Measurements from ENCODE around the gene SETBP1.

The SETBP1 gene

DNA sequence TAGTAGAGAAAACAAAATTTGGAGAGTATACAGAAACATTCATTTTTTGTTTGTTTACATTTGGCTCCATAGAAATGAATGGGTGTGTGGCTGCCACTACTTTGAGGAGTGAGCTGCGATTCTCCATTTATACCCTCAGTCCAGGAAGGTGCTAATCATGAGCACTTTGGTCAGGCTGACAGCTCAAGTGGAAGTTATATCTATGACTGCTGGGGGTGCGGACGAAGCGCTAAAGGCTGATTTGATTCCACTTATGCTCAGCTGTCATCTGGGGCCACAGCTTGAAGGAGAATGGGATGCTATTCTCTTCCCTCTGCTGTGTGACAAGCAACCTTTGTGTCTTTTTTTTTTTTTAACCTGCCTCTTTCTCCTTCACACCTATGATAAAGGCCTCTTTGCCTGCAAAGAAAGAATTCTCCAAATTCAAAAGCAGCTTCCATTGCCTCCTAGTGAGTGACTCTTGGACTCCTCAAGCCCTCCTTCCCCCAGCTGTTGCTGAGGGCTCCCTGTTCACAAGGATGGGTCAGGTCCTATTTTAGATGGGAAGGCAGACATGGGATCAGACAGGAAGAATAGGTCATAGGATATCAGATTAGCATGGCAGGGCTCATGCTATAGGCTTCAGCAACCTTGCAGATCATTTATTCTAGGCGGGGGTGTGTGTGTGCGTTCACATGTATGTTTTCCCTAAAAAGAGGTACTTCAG lies 201.6 kb downstream of the SETBP1 start:
- DNase-seq = no peak

DNA sequence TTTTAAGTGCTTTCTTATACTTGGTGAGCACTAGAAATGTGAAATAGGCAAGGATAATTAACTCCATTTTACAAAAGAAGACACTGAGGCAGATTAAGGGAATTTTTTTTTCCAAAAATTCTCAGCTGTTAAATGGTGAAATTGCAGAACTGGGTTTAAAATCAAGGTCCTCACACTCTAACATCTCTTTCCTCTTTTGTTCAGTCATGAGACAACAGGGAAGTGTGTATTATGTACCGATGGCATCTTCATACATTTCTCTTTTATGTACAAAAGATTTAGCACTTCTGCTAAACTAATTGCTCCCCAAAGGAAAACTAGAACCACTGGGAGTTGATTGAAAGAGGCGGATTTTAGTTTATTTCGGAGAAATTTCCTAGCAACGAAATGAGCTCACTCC lies 203.0 kb downstream of the SETBP1 start:
- DNase-seq = no peak

DNA sequence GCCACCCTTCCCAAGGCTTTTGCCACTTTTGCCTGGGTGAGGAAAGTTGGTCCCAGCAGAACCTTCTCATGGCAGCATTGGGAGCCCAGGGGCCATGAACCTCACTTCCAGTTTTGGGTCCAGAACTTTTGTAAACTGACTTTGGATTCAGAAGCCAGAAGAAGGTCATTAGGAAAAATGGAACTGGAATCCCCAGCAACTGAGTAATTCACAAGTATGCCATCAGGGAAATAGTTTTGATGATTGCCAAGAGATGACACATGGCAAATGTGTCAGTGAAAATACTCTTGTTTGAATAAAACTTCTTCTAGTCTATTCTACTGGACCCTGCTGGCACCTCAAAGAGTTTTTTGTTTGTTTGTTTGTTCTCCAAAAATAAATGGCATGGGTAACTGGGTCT lies 203.7 kb downstream of the SETBP1 start:
- no peak for DNase-seq

DNA sequence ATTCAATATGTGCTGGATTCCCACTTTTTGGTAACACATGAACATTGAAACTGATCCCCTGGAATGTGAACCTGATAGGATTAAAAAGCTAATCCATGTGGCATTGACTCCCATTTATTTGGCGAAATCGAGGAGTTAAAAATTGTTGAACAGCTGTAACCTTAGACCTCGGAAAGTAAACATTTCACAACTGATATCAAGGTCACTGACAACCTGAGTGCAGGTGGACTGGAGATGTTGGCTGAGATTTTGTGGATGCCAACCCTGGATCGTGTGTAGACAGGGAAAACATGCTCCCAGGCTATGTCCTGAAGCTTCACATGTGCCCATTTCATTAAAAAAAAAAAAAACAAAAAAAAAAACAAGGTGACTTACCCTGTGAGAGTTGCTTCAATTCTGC lies 204.8 kb downstream of the SETBP1 start:
- no peak for DNase-seq

DNA sequence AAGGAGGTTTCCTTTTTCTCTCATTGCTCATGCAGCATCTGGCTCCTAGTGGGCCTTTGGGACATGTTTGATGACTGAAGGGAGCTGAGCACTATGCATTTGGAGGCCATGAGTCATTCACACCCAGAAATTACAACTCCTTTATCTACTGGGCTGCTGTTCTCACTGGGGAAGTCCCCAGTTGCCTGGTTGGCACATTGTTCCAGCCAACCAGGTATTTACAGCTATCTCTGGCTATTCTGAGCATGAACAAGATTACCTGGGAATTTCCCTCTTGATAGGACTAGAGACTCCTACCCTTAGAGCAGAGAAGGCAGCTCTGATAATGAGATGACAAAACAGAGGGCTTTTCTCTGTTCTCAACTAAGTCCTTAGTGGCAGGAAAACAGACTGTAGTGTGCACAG lies 206.5 kb downstream of the SETBP1 start:
- no peak for DNase-seq

DNA sequence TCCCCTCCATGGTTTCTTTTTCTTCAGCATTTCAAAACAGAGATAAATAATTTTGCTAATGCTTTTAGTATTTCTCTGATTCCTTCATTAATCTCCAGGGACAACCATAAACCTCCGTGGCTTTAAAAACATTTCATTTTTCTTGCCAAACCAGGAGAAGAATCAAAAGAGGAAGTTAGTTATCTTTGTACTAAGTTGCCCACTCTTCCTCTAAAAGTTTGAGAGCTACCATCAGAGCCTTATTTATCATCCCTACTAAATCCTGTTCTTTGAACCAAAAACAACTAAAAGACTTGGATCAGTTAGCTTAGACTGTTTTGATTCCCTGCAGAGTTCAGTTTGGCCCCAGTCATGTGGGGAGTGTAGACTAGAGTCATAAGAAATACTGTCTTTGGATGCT lies 208.4 kb downstream of the SETBP1 start:
- DNase-seq = no peak

DNA sequence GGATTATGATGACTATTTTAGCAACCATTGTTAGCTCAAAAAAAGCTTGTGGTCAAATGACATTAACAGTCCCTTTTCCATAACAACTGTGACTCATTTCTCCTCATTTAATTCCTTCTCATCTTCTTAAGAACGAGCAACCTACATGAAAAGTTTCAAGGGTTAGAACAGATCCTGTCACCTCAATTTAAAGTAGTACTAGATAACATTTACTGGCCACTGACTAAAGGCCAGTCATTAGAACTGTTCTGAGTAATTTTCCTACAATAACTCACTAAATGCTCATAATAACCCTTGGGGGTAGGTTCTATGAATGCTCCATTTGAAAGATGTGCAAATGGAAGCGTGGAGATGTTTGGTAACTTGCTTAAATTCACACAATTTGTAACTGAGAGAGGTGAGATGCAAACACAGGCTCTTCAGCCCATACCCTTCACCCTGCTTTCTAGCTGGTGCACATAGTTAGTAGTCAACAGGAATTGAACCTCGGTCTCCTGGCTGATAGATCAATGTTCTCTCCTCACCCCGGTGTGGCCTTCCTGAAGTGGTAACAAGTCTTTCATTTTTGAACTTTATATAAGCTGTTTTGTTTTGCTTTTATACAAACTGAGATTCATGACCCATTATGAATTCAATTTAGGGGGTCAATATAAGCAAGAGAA lies 212.5 kb downstream of the SETBP1 start:
- DNase-seq = no peak

DNA sequence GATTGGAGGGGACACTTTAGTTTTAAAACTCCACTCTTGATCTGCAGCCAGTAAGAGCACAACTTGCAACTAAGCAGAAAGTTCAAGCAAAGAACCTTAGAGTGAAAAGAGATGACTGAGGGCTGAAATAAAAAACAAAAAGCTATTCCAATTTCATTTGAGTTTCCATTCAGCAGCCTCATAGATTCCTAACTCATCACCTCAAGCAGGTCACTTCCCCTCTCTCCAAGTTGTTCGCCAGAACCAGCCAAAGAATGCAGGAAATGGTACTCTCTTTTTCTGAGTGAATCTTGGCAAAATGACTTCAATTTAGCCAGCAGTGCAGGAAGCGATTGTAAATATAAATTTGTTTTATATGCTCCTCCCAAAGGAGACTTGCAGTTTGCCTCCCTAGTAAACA lies 213.3 kb downstream of the SETBP1 start:
- no peak for DNase-seq

DNA sequence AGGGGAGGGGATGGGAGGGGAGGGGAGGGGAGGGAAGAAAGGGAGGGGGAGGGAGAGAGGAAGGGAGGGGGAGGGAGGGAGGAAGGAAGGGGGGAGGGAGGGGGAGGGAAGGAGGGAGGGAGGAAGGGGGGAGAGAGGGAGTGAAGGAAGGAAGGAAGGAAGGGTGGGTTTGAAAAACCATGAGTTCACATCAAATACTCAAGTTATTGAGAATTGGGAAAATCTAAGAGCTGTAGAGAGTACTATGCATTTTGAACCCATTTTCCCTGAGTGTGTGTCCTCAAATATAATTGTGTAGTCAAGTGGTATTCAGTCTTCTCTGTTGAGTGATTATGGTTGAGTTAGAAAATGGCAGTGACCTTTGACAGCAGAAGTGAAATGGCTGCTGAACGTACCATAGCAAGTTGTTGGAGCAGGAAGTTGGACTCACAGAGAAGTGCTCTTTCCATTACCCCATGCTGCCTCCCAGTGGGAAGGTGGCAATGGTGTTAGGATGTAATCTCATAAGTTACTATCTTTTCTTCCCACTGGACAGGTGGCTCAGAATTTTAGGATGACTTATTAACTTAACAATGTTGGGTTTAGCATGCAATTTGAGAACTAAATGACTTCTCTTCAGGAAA lies 214.6 kb downstream of the SETBP1 start:
- DNase-seq = peak; percentile 43 to 49

DNA sequence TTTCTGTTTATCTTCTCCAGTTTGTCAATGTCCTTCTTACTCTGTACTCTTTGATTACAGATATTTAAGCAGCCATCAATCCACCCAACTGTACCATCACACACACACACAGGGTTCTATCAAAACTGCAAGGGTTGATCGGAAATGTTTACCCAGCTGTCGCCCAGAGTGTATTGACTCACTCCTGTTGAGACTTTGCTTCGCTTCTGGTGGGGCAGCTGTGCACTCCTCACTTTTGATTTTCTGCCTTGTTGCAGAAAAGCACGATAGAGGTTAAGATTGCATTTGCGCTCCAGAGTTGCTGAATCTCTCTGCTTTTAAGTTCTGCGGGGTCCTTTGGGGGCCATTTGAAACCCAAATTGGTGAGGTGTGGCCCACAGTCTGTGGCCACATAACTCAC lies 216.2 kb downstream of the SETBP1 start:
- DNase-seq = peak; percentile 93 to 95

DNA sequence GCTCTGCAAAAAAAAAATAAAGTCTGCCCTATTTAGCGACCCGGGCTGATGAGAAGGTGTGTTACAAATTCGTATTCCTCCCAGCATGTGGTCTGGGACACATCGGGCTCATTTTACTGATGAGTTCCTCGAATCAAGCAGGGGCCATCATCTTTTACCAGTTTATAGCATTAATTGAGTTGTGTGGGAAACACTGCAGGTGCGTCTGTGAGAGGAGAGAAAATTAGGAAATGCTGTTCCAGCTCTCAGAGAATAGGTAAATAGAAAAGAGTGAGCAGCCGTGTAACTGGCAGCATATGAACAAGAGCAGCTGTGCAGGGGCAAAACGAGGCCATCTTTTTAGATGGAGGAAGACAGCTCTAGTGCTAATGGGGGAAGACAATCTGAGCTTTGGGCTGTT lies 216.7 kb downstream of the SETBP1 start:
- DNase-seq = peak; percentile 70

DNA sequence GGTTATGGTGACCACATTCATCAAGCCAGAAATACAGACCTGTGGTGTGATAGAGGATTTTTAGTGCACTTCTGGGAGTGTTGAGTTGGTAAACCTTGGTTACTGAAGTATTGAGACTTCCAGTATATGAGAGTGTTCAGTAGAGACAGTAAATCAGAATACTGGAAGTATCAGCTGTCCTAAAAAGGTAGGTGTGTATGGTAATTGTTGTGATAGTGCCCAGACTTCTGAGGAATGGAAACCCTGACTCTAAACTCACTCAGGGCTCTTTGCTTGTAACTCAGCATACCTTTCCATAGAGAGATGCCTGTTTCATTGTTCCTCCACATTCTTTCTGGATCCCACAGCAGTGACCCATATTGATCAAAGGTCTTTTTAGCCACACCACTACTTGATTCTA lies 217.1 kb downstream of the SETBP1 start:
- no peak for DNase-seq

DNA sequence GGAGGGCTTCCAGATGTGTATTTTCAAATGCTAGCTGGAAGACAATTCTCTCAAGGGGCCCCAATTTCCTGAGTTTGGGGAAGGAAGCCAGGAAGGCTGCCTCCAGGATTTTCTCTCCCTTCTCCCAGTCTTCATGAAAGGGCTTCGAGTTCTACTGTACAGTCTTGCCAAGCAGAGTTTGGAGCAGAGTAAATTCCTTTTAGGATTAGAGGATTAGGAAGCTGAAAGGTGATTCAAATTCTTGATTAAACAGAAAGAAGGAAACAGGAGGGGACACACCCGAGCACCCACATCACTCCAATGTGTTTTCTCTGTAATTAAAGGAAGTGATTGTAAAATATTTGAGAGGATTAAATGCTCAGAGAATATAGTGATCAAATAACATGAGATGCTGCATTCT lies 217.8 kb downstream of the SETBP1 start:
- DNase-seq = no peak

DNA sequence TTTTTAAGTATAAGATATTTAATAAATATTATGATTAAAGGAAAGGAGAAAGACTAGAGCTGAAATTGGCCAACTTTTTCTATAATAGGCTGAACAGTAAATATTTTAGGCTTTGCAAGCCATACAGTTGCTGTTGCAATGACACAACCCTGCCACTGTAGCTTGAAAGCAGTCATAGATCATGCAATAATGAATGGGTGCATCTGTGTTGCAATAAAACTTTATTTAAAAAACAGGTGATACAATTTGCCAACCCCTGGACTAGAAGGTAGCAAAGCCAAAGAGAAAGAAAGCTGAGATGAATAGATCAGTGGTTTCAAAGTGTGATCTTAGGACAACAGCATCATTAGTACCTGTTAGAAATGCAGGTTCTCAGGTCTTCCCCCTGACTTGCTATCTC lies 219.1 kb downstream of the SETBP1 start:
- DNase-seq = no peak

DNA sequence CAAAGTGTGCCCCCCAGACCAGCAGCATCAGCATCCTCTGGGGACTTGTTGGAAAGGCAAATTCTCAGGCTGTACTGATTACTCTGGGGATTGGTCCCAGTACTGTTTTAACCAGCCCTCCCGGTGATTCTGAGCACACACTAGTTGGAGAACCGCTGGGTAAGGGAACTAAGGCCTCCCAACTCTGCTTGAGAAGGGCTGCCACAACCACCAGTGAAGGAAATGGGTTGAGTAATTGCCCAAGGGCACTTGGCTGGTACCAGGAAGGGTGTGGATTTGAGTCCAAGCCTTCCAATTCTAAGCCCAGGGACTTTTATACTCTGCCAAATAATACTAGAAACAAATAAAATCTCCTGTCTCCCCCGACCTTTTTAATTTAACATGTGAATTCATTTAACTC lies 219.9 kb downstream of the SETBP1 start:
- DNase-seq = no peak

DNA sequence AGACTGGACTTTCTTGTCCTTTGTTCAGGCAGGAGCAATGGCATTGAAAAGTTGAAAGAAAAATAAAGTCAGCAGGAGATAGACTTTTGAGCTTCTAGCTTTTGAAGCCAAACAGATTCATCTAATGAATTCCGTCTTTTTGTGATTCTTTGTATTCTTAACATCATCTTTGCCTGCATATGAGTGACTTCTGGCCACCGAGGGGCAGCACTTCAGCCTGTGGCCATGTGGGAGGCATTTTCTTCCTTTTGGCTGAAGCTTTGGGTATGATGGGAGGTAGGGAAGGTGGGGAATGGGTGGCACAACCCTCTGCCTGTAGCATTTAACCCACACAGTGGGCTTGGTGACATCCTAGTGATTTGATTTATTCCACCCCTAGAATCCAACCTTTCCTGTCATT lies 220.6 kb downstream of the SETBP1 start:
- DNase-seq = no peak

DNA sequence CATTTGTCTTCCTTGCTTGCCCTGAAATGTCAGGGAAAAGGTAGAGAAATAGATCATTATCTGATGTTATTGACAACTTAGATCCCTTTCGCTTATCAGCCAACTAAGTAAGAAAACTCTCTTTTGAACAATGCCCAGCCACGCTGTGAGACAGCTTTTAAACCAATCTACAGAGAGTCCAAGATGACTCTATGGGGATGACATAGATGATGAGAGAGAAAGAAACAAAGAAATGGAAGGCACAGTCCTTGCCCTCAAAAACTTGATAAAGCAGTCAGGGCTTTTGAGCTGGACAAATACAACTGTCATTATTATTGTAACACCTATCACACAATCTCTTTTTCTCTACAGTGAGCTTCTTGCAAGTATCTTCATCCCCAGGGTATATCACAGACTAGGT lies 222.6 kb downstream of the SETBP1 start:
- no peak for DNase-seq

DNA sequence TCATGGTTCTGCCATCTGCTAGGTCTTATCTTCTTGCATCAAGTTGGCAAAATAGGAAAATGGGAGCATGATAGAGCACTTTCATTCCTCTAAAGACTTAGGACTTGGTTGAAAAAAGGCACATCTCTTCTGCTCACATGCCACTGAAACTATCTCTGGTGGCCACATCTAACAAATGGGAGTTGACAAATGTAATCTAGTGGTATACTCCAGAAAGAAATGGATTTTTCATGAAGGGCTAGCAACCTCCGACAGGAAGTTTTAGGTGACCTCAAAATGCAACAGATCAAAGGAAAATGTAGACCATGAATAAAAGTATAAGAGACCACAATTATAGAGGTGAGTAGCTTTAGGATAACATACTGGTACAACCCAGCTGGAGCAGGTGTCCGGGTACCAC lies 224.1 kb downstream of the SETBP1 start:
- no peak for DNase-seq

DNA sequence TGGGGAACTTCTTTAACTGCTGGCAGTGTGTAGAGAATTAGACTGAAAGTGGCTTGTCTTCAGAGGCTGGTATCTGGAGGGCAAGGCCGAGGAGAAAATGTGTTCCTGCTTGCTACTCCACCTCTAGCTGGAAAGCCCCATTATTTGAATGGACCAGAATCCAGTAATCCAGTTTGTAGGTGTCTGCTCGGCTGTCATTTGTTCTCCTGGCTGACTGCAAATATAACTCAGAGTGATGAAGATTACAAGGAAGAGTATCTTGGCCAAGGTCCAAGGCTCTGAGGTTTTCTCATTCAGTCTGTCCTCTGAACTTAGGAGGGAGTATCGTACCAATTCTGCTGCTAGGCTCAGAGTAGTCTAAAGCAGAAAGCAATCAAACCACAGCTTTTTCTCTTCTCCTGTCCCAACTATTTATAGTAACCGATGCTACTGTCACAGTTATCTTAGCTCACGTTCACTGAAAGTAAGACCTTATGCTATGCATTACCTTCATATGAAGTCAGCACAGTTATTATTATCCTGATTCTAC lies 228.6 kb downstream of the SETBP1 start:
- no peak for DNase-seq

DNA sequence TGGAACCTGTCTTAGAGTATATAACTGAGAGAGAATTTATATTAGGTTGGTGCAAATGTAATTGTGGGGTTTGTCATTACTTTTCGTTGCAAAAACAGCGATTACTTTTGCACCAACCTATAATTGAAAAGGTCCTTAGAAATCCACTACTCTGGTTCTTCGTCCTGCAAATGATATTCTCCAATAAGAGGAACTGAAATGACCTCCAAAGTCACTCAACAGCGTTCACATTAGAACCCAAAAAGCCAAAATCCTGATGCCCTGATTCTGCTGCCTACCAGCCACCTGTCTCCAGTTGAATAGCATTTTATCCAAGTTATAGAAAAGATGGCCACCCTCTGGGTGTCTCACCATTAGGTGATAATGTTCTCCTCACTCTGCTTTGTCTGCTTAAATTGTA lies 230.6 kb downstream of the SETBP1 start:
- no peak for DNase-seq

DNA sequence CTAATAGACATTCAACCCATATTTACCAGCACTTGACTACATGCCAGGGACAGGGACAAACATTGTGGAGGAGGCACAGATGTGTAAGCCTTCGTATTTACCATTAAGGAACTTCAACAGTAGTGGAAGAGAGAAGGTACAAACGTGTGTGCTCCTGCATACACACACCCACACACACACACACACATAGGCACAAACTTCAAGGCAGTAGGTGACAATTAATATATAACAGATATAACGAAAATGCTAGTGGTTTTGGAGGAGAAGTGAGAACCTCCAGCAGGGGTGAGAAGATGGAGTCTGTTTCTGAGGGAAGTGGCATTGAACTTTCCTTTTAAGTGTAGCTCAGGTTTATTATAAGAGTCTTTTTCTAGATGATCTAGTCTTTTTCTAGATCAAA lies 231.1 kb downstream of the SETBP1 start:
- no peak for DNase-seq

DNA sequence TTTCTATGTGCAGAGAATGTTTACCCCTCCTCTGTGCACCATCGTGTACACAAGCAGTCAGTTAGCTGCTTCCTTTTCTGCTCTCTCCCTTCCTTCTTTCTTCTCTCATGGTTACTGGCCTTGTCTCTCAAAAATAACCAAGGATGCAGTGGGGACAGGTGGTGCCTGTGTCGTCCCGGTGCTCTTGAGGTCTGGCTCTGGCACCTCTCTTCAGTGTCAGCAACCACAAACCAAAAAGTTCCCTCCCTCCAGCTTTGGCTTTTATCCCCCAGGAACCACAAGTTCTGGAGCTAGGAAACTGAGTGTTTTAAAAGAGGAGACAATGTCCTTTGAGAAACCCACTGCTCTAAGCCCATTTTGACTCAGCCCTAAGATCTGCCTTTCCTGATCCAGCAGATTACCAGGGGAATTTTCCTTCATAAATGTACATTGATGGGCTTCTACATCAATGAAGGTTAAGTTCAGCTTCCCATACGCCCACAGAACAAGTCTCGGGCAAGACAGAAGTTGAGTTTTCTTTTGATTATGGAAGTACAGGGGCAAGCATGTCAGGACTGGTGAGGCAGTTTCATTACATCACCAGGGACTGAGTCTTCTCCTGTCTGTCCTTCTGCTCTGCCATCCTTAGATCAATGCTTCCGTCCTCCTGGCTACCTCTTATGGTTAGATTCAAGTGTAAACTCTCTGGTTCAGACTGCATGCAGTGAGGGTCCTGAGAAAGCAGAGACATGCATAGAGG lies 232.2 kb downstream of the SETBP1 start:
- DNase-seq = no peak

DNA sequence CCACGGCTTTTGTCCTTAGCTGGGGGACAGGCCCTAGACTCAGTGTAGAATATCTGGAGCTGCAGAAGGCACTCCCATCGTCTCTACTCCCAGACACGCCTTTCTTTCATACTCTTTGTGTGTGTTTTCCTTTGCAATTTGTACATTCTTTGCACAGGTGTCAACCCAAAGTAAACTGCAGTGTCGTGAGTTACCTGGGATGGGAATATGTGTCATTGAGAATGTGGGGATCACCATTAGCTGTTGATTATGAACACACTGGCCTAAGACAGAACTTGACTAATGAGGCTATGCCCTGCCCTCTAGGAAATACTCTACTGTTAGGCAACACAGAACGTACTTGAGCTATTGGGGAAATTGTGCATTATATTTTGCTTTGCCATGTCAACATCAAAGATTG lies 233.3 kb downstream of the SETBP1 start:
- DNase-seq = no peak

DNA sequence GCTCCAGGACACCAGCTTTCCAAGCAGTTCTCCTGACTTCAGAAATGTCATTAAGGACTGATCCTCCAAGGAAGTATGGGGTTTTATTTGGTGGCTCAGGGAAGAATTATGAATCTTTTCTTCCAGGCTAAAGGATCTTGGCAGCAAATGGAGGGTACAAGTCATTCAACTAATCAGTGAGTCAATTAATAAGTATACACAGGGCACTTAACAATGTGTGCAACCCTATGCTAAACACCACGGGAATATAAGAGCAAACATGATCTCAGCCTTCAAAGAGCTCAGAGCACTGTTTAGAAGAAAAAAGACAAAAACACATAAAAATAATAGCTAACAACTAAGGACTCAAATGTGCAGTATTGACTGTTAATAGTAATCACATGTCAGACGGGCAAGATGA lies 234.5 kb downstream of the SETBP1 start:
- no peak for DNase-seq
